Neural progenitor cell (in vitro differentiated cells): ENCODE results near the gene NAA16.

Experiments used
- EZH2 ChIP-seq: fragments of 200-600 bp; sonication (generic); IDR thresholded peaks from 2 replicates; pipeline ENCODE4 v1.6.1; 2017; ENCODE audit warnings: antibody characterized with exemption, mild to moderate bottlenecking, moderate library complexity
- EZH2phosphoT487 ChIP-seq: fragments of 200-600 bp; sonication (generic); IDR thresholded peaks from 2 replicates; pipeline ENCODE4 v1.6.1; 2017; ENCODE audit warnings: antibody characterized with exemption
- TF ChIP-seq, protein P1 (sequence below): fragments of 200-600 bp; sonication (generic); IDR thresholded peaks from 2 replicates; pipeline ENCODE4 v1.5.1; 2017; ENCODE audit warnings: antibody characterized with exemption, mild to moderate bottlenecking

DNA sequence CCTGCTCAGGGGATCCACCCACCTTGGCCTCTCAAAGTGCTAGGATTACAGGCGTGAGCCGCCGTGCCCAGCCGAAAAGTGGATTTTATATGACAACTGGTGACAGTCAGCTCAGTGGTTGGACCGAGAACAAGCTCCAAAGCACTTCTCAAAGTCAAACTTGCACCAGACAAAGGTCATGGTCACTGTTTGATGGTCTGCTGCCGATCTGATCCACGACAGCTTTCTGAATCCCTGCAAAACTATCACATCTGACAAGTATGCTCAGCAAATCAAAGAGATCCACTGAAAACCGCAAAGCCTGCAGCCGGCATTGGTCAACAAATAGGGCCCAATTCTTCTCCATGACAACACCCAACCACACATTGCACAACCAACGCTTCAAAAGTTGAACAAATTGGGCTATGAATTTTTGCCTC is 21.6 kb upstream of the NAA16 start:
- TF ChIP-seq, protein P1, sequence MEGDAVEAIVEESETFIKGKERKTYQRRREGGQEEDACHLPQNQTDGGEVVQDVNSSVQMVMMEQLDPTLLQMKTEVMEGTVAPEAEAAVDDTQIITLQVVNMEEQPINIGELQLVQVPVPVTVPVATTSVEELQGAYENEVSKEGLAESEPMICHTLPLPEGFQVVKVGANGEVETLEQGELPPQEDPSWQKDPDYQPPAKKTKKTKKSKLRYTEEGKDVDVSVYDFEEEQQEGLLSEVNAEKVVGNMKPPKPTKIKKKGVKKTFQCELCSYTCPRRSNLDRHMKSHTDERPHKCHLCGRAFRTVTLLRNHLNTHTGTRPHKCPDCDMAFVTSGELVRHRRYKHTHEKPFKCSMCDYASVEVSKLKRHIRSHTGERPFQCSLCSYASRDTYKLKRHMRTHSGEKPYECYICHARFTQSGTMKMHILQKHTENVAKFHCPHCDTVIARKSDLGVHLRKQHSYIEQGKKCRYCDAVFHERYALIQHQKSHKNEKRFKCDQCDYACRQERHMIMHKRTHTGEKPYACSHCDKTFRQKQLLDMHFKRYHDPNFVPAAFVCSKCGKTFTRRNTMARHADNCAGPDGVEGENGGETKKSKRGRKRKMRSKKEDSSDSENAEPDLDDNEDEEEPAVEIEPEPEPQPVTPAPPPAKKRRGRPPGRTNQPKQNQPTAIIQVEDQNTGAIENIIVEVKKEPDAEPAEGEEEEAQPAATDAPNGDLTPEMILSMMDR, result no peak
- no peak for TF ChIP-seq EZH2phosphoT487
- no peak for TF ChIP-seq EZH2
